Neuronal stem cell (in vitro differentiated cells): ENCODE results near the gene DDX1.

Source experiments
- DNase-seq: peaks from one replicate; pipeline ENCODE4 v3.0.0-alpha.2; 2013; ENCODE audit warnings: low spot score
- H2AFZ ChIP-seq: one replicate; pipeline ENCODE4 v1.6.1; 2013; ENCODE audit warnings: mild to moderate bottlenecking, low read length, inconsistent platforms
- H2AK5ac ChIP-seq: 2 replicates; pipeline ENCODE4 v1.6.1; 2013; ENCODE audit warnings: low read depth, mild to moderate bottlenecking, inconsistent platforms, low read length, moderate library complexity, mixed read lengths
- H2BK120ac ChIP-seq: 2 replicates; pipeline ENCODE4 v1.6.1; 2013; ENCODE audit warnings: low read depth, mild to moderate bottlenecking, inconsistent platforms, low read length, moderate library complexity, mixed read lengths
- H2BK12ac ChIP-seq: one replicate; pipeline ENCODE4 v1.6.1; 2013; ENCODE audit warnings: low read length, inconsistent platforms
- H2BK15ac ChIP-seq: 2 replicates; pipeline ENCODE4 v1.6.1; 2013; ENCODE audit warnings: mild to moderate bottlenecking, low read length, inconsistent platforms, mixed read lengths
- H2BK5ac ChIP-seq: one replicate; pipeline ENCODE4 v1.6.1; 2013; ENCODE audit warnings: inconsistent platforms, mild to moderate bottlenecking, low read length, moderate library complexity
- H3K14ac ChIP-seq: one replicate; pipeline ENCODE4 v1.6.1; 2013; ENCODE audit warnings: low read length, inconsistent platforms
- H3K18ac ChIP-seq: 2 replicates; pipeline ENCODE4 v1.6.1; 2013; ENCODE audit warnings: low read length, inconsistent platforms
- H3K23ac ChIP-seq: 2 replicates; pipeline ENCODE4 v1.6.1; 2013; ENCODE audit warnings: low read depth, mild to moderate bottlenecking, mixed read lengths, low read length, inconsistent platforms; ENCODE audit not compliant: poor library complexity
- H3K27ac ChIP-seq: replicated peaks from 3 replicates; pipeline ENCODE4 v1.5.1; 2013; ENCODE audit warnings: low read length, inconsistent platforms
- H3K27me3 ChIP-seq, 3 experiments: 2 replicates each; pipeline ENCODE4 v1.6.1; 2013; ENCODE audit warnings: low read length in 3 of 3, mild to moderate bottlenecking in 2 of 3, inconsistent platforms in 1 of 3, low read depth in 1 of 3, mixed read lengths in 1 of 3, moderate library complexity in 1 of 3; ENCODE audit not compliant: control insufficient read depth in 3 of 3, insufficient read depth in 3 of 3
- H3K36me3 ChIP-seq, 2 donors: replicated peaks in 1 of 2; 2 replicates each; pipeline ENCODE4 v1.6.1; 2013; ENCODE audit warnings: low read length in 2 of 2; ENCODE audit not compliant: control insufficient read depth in 2 of 2, insufficient read depth in 2 of 2
- H3K4ac ChIP-seq: 2 replicates; pipeline ENCODE4 v1.6.1; 2013; ENCODE audit warnings: inconsistent platforms, mild to moderate bottlenecking, low read length, moderate library complexity
- H3K4me1 ChIP-seq, 2 donors: 1 replicate in 1 of 2; 2 replicates in 1 of 2; pipeline ENCODE4 v1.6.1; 2013; ENCODE audit warnings: low read length in 2 of 2, low read depth in 1 of 2; ENCODE audit not compliant: control insufficient read depth in 2 of 2, insufficient read depth in 1 of 2
- H3K4me2 ChIP-seq: one replicate; pipeline ENCODE4 v1.6.1; 2013; ENCODE audit warnings: mild to moderate bottlenecking, low read length, inconsistent platforms; ENCODE audit not compliant: insufficient read depth, poor library complexity, severe bottlenecking
- H3K4me3 ChIP-seq, 2 donors: 2 replicates each; pipeline ENCODE4 v1.5.1; 2013; ENCODE audit warnings: low read length in 2 of 2, mild to moderate bottlenecking in 2 of 2, inconsistent platforms in 1 of 2, moderate library complexity in 1 of 2
- H3K79me1 ChIP-seq: one replicate; pipeline ENCODE4 v1.6.1; 2013; ENCODE audit warnings: low read depth, mild to moderate bottlenecking, inconsistent platforms, low read length, moderate library complexity
- H3K9ac ChIP-seq: one replicate; pipeline ENCODE4 v1.6.1; 2013; ENCODE audit warnings: mild to moderate bottlenecking, low read depth, low read length, inconsistent platforms; ENCODE audit not compliant: poor library complexity
- H3K9me3 ChIP-seq, 2 donors: replicated peaks in 1 of 2; 2 replicates each; pipeline versions ENCODE3 to v1.6.1; 2013; ENCODE audit warnings: low read length in 2 of 2, mild to moderate bottlenecking in 2 of 2, inconsistent platforms in 1 of 2, low read depth in 1 of 2, mixed read lengths in 1 of 2, moderate library complexity in 1 of 2; ENCODE audit not compliant: control insufficient read depth in 2 of 2, insufficient read depth in 1 of 2
- H4K8ac ChIP-seq: one replicate; pipeline ENCODE4 v1.6.1; 2013; ENCODE audit warnings: low read depth, mild to moderate bottlenecking, inconsistent platforms, low read length, moderate library complexity
- H4K91ac ChIP-seq: one replicate; pipeline ENCODE4 v1.6.1; 2013; ENCODE audit warnings: low read length, low read depth, mild to moderate bottlenecking, inconsistent platforms; ENCODE audit not compliant: poor library complexity
- WGBS, 2 donors: extraction: QIAGEN DNeasy Blood & Tissue Kit; methylation state at CpG; one replicate each; pipeline ENCODE4 v1.1.7; 2013; ENCODE audit warnings: missing lambda C conversion rate in 2 of 2, mixed read lengths in 1 of 2; ENCODE audit not compliant: insufficient read length in 2 of 2, insufficient replicate concordance in 1 of 2; ENCODE audit errors: extremely low coverage in 2 of 2; 5-methylcytosine and 5-hydroxymethylcytosine counted together

The DDX1 gene

DNA sequence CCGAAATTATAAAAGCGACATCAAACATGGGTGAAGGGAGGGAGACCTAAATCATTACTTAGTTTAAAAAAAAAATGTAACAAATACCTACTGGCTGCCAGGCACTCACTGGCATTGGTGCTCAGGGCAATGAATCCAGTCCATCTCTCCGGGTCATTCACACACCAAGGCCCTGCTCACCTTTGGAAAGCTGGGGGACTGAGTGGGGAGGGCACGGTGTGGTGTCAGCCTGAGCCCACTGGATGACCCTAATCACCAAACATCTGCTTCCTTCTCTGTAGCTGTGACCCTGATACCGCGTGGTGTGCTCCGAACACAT lies 336 bp upstream of the DDX1 start:
- no peak overlapping the region for H2AK5ac ChIP-seq
- H3K23ac ChIP-seq = peak overlapping the region; percentile 96
- no peaks in the 10 kb centered on the region for H3K9me3 ChIP-seq
- H3K4me2 ChIP-seq = peak overlapping the region; percentile 72
- H4K8ac ChIP-seq = peak overlapping the region; percentile 92
- H3K27me3 ChIP-seq = no peaks in the 10 kb centered on the region
- H3K79me1 ChIP-seq = peaks cover 4% of the 10 kb centered on the region
- H3K4ac ChIP-seq = no peak overlapping the region
- no peak overlapping the region for H2BK5ac ChIP-seq
- peak overlapping the region; percentile 74 to 88 for H3K4me3 ChIP-seq
- H2AFZ ChIP-seq = peak overlapping the region; percentile 89
- peaks cover 2 to 3% of the 10 kb centered on the region in 2 donors for H3K4me1 ChIP-seq
- H3K9ac ChIP-seq = peak overlapping the region; percentile 87
- H3K27ac ChIP-seq = no peak overlapping the region
- peak overlapping the region; percentile 91 for H3K18ac ChIP-seq
- no peak overlapping the region for H2BK120ac ChIP-seq
- no CpG with 5 or more reads among the region's 7 CpGs for WGBS, 2 donors
- no peak overlapping the region for H4K91ac ChIP-seq
- no peak for DNase-seq
- peak overlapping the region; percentile 27 for H3K14ac ChIP-seq
- peaks cover 5 to 25% of the 10 kb centered on the region in 2 donors for H3K36me3 ChIP-seq
- H2BK15ac ChIP-seq = no peak overlapping the region
- H2BK12ac ChIP-seq = peak overlapping the region; percentile 36

GRCh38 chr2:15593327-15593705 lies 1.6 kb downstream of the DDX1 start:
- Histone ChIP-seq H3K79me1 (peaks cover 4% of the 10 kb centered on the region), H3K14ac (no peak overlapping the region), H3K27me3 (no peaks in the 10 kb centered on the region), H4K8ac (no peak overlapping the region), H2AFZ (no peak overlapping the region), H3K36me3 (peaks cover 6 to 44% of the 10 kb centered on the region in 2 donors), H2BK120ac (no peak overlapping the region), H3K9ac (no peak overlapping the region), H3K18ac (no peak overlapping the region), H2BK12ac (no peak overlapping the region), H3K4me3 (peak overlapping the region in 1 of 2 donors; percentile 74), H3K23ac (no peak overlapping the region), H2BK15ac (no peak overlapping the region), H3K4ac (no peak overlapping the region), H2BK5ac (no peak overlapping the region), H4K91ac (no peak overlapping the region), H2AK5ac (no peak overlapping the region), H3K9me3 (no peaks in the 10 kb centered on the region), H3K27ac (no peak overlapping the region), H3K4me1 (peaks cover 2 to 3% of the 10 kb centered on the region in 2 donors), H3K4me2 (no peak overlapping the region)
- no CpG with 5 or more reads among the region's 3 CpGs for WGBS, 2 donors
- no peak for DNase-seq

- H3K4me1 ChIP-seq = peaks cover 2 to 3% of the 10 kb centered on the region in 2 donors
- peaks cover 6 to 57% of the 10 kb centered on the region in 2 donors for H3K36me3 ChIP-seq
- peaks cover 4% of the 10 kb centered on the region for H3K79me1 ChIP-seq
- no peak overlapping the region for H2BK5ac ChIP-seq
- DNase-seq = no peak
- no peak overlapping the region for H4K8ac ChIP-seq
- H4K91ac ChIP-seq = no peak overlapping the region
- no peak overlapping the region for H2BK12ac ChIP-seq
- H3K27me3 ChIP-seq = no peaks in the 10 kb centered on the region
- H2BK120ac ChIP-seq = no peak overlapping the region
- H3K4me2 ChIP-seq = no peak overlapping the region
- no peak overlapping the region for H3K9ac ChIP-seq
- no peak overlapping the region for H3K4ac ChIP-seq
- no peaks in the 10 kb centered on the region for H3K9me3 ChIP-seq
- no peak overlapping the region for H3K4me3 ChIP-seq
- no CpG with 5 or more reads among the region's 5 CpGs for WGBS, 2 donors
- H3K27ac ChIP-seq = no peak overlapping the region
- no peak overlapping the region for H2BK15ac ChIP-seq
- no peak overlapping the region for H2AK5ac ChIP-seq
- H3K18ac ChIP-seq = no peak overlapping the region
- H2AFZ ChIP-seq = no peak overlapping the region
- H3K23ac ChIP-seq = no peak overlapping the region
- no peak overlapping the region for H3K14ac ChIP-seq
Measured at GRCh38 chr2:15594291-15595256, 2.9 kb downstream of the DDX1 start.

DNA sequence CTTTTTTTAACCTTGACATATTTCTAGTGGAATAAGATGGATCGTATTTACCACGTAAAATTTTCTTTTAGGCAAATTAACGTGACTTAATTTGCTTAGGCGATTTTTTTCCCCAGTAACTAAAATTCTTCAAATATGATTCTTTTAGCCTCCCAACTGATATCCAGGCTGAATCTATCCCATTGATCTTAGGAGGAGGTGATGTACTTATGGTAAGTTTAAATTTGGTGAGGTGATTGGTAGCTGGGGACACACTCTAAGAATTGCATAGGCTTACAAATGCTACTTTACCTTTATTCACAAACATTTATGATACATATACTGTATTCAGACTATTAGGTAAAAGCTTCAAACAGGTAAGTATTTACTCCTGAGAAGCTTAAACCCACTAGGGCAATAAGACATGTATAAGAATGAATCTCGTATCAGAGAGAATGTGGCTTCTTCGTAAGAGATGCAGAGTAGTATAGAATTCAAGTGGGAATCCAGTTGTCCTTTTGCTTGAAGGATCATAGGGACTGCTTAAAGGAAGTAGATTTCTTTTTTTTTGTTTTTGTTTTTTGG lies 3.8 kb downstream of the DDX1 start:
- H3K4ac ChIP-seq = no peak overlapping the region
- no peak overlapping the region for H2AK5ac ChIP-seq
- H3K36me3 ChIP-seq = peaks cover 11 to 65% of the 10 kb centered on the region in 2 donors
- no peak overlapping the region for H2AFZ ChIP-seq
- no peak overlapping the region for H3K18ac ChIP-seq
- no CpG with 5 or more reads among the region's 6 CpGs for WGBS, 2 donors
- no peak overlapping the region for H3K27ac ChIP-seq
- H2BK120ac ChIP-seq = no peak overlapping the region
- H4K91ac ChIP-seq = no peak overlapping the region
- H3K4me1 ChIP-seq = peaks cover 2 to 3% of the 10 kb centered on the region in 2 donors
- H3K14ac ChIP-seq = no peak overlapping the region
- no peak overlapping the region for H4K8ac ChIP-seq
- H3K23ac ChIP-seq = no peak overlapping the region
- no peak overlapping the region for H2BK15ac ChIP-seq
- H3K4me2 ChIP-seq = no peak overlapping the region
- no peak overlapping the region for H2BK5ac ChIP-seq
- H3K79me1 ChIP-seq = peaks cover 4% of the 10 kb centered on the region
- H3K9ac ChIP-seq = no peak overlapping the region
- DNase-seq = no peak
- H3K27me3 ChIP-seq = no peaks in the 10 kb centered on the region
- no peak overlapping the region for H3K4me3 ChIP-seq
- no peak overlapping the region for H2BK12ac ChIP-seq
- H3K9me3 ChIP-seq = no peaks in the 10 kb centered on the region
